GM23338 (cell line): Measurements from ENCODE around the gene MPEG1. TPM values are rescaled to one million over a fixed set of nuclear protein-coding genes. Genes with fewer than 3 reads are reported as not detected.

ENCODE experiments used
- ATAC-seq: fragments of 200-7000 bp; cut with Tn5 transposase; 3 replicates; pipeline ENCODE4 v1.9.1; 2020
- DNase-seq: peaks from one replicate; pipeline ENCODE4 v3.0.0-alpha.2; 2015; ENCODE audit warnings: low spot score
- H2AFZ ChIP-seq: fragments of 200-600 bp; sonication (generic); 2 replicates; pipeline ENCODE4 v1.8.0; 2016; ENCODE audit warnings: antibody characterized with exemption, mild to moderate bottlenecking, moderate library complexity
- H3F3A ChIP-seq: fragments of 200-600 bp; sonication (generic); replicated peaks from 2 replicates; pipeline ENCODE4 v1.8.0; 2017; ENCODE audit warnings: antibody characterized with exemption, mixed run types, low read depth
- H3K27ac ChIP-seq: fragments of 200-600 bp; sonication (generic); 2 replicates; pipeline ENCODE4 v1.6.1; 2016; ENCODE audit warnings: low read depth
- H3K27me3 ChIP-seq: fragments of 200-600 bp; sonication (generic); 2 replicates; pipeline ENCODE4 v1.8.0; 2016; ENCODE audit warnings: mild to moderate bottlenecking, mixed run types, moderate library complexity; ENCODE audit not compliant: insufficient read depth
- H3K36me3 ChIP-seq: fragments of 200-600 bp; sonication (generic); 2 replicates; pipeline ENCODE4 v1.8.0; 2016; ENCODE audit warnings: mild to moderate bottlenecking; ENCODE audit not compliant: insufficient read depth
- H3K4me1 ChIP-seq: fragments of 200-600 bp; sonication (generic); 2 replicates; pipeline ENCODE4 v1.8.0; 2016; ENCODE audit warnings: mild to moderate bottlenecking, moderate library complexity; ENCODE audit not compliant: insufficient read depth
- H3K4me2 ChIP-seq: fragments of 200-600 bp; sonication (generic); 2 replicates; pipeline ENCODE4 v1.7.1; 2017; ENCODE audit warnings: mixed run types
- H3K4me3 ChIP-seq: fragments of 200-600 bp; sonication (generic); 2 replicates; pipeline ENCODE4 v1.6.1; 2016; ENCODE audit warnings: mixed run types
- H3K79me2 ChIP-seq: fragments of 200-600 bp; sonication (generic); replicated peaks from 2 replicates; pipeline ENCODE4 v1.8.0; 2017; ENCODE audit warnings: mild to moderate bottlenecking; ENCODE audit not compliant: insufficient read depth
- H3K9me2 ChIP-seq: fragments of 200-600 bp; sonication (generic); 2 replicates; pipeline ENCODE4 v1.8.0; 2017; ENCODE audit not compliant: insufficient read depth
- H4K20me1 ChIP-seq: fragments of 200-600 bp; sonication (generic); replicated peaks from 2 replicates; pipeline ENCODE4 v1.8.0; 2017; ENCODE audit warnings: mild to moderate bottlenecking; ENCODE audit not compliant: insufficient read depth
- H3K27ac Mint-ChIP-seq: 2 replicates; pipeline ENCODE4 v1.8.0; 2020; ENCODE audit warnings: inconsistent platforms, mild to moderate bottlenecking, moderate library complexity, mixed read lengths
- H3K27me3 Mint-ChIP-seq: 3 replicates; pipeline ENCODE4 v1.8.0; 2022; ENCODE audit warnings: low read depth, mild to moderate bottlenecking, moderate library complexity, mixed read lengths, inconsistent platforms; ENCODE audit not compliant: insufficient read depth, poor library complexity
- H3K36me3 Mint-ChIP-seq: 3 replicates; pipeline ENCODE4 v1.8.0; 2021; ENCODE audit warnings: low read depth, mild to moderate bottlenecking, inconsistent platforms, moderate library complexity, mixed read lengths
- H3K4me1 Mint-ChIP-seq: 3 replicates; pipeline ENCODE4 v1.8.0; 2020; ENCODE audit warnings: mild to moderate bottlenecking, inconsistent platforms, mixed read lengths
- H3K4me3 Mint-ChIP-seq: 3 replicates; pipeline ENCODE4 v1.8.0; 2021; ENCODE audit warnings: moderate library complexity, mild to moderate bottlenecking, inconsistent platforms, mixed read lengths
- H3K9me3 Mint-ChIP-seq: 3 replicates; pipeline ENCODE4 v1.8.0; 2020; ENCODE audit warnings: moderate library complexity, mild to moderate bottlenecking, inconsistent platforms, mixed read lengths
- CTCF ChIP-seq, 2 experiments: fragments of 200-600 bp in 1 of 2; sonication (generic) in 1 of 2; conservative IDR thresholded peaks; 2 replicates each; pipeline versions ENCODE4 v1.5.1 to v1.6.1; 2016 to 2017; ENCODE audit warnings: antibody characterized with exemption in 2 of 2, low read depth in 2 of 2, mild to moderate bottlenecking in 2 of 2, moderate library complexity in 1 of 2
- EZH2 ChIP-seq: fragments of 200-600 bp; sonication (generic); IDR thresholded peaks from one replicate; pipeline ENCODE4 v1.8.0; 2017; ENCODE audit warnings: antibody characterized with exemption, mild to moderate bottlenecking, low read depth; ENCODE audit not compliant: unreplicated experiment
- STAT1 ChIP-seq: IDR thresholded peaks from one replicate; pipeline ENCODE4 v1.6.1; 2016; ENCODE audit warnings: antibody characterized with exemption; ENCODE audit not compliant: unreplicated experiment
- ZNF462 ChIP-seq: fragments of 250-450 bp; sonication (Bioruptor Pico); IDR thresholded peaks from 2 replicates; pipeline ENCODE4 v1.5.0; 2020; ENCODE audit warnings: mild to moderate bottlenecking, moderate library complexity
- polyA plus RNA-seq: library from polyadenylated mRNA; unstranded; fragments of >200 nt; fragmentation: Nextera tagmentation; extraction: Ambion mirVana; gene quantifications from 2 replicates; pipeline ENCODE4 v1.2.1, GENCODE V29; 2016
- total RNA-seq: library from RNA; depleted of rRNA; stranded (reverse); fragments of >200 nt; shearing (Covaris generic); gene quantifications from 2 replicates; pipeline ENCODE4 v1.2.3, GENCODE V29; 2014

Gene MPEG1
- total and polyA plus RNA-seq, 2 experiments from 2014 or later: not detected

DNA sequence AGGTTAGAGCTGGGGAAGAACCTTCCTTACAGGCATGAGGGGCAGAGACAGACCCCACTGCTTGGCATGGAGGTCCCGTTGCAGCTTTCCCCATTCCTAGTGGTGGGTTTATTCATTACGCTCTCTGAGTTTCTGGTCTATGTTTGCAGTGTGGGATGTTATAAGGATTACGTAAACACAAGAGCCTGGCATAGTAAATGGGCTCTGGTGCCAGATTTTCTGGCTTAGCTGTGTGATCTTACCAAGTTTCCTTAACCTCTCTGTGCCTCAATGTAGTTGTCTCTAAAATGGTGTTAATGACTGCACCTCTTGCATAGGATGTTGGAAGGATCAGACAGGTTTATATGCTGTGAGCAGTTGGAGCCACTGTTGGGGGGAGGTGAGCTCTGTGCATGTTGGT is 25.7 kb downstream of the MPEG1 start:
- H3K27me3 Mint-ChIP-seq: peaks cover 2% of the 10 kb centered on the region
- H3K4me1 Mint-ChIP-seq: peaks cover 14% of the 10 kb centered on the region
- no peaks in the 10 kb centered on the region for H3K9me3 Mint-ChIP-seq
- Histone ChIP-seq H3K4me2 (no peak overlapping the region), H3F3A (no peaks in the 10 kb centered on the region), H3K79me2 (peaks cover 11% of the 10 kb centered on the region), H4K20me1 (no peaks in the 10 kb centered on the region; the same call in none of the 2 replicates), H3K4me3 (no peak overlapping the region), H3K9me2 (0 out of 2 replicates have a peak, but pooled peaks cover 5% of the 10 kb centered on the region), H3K4me1 (no peaks in the 10 kb centered on the region), H3K27me3 (no peaks in the 10 kb centered on the region), H3K27ac (no peak overlapping the region), H2AFZ (no peak overlapping the region), H3K36me3 (peaks cover 4% of the 10 kb centered on the region)
- H3K4me3 Mint-ChIP-seq: no peak overlapping the region
- H3K36me3 Mint-ChIP-seq: peaks cover 57% of the 10 kb centered on the region
- no peak overlapping the region for H3K27ac Mint-ChIP-seq
- DNase-seq (no peak), ATAC-seq (no peak)
- TF ChIP-seq CTCF (conservative IDR thresholded peaks at IDR 0.05; ENCODE audit: low read depth in 2 of 2) (no peak), EZH2 (no peak)

- H3K27ac ChIP-seq: no peak overlapping the region
- H3K27me3 ChIP-seq: no peaks in the 10 kb centered on the region
- H3F3A ChIP-seq: no peaks in the 10 kb centered on the region
- ATAC-seq (peak; percentile 79), DNase-seq (peak; percentile 72)
- H3K79me2 ChIP-seq: peaks cover 11% of the 10 kb centered on the region
- H3K9me3 Mint-ChIP-seq: no peaks in the 10 kb centered on the region
- H3K27ac Mint-ChIP-seq: peak overlapping the region; percentile 41; the same call in 1 of the 2 replicates
- H4K20me1 ChIP-seq: no peaks in the 10 kb centered on the region; the same call in none of the 2 replicates
- H3K4me3 ChIP-seq: no peak overlapping the region
- no peaks in the 10 kb centered on the region for H3K4me1 ChIP-seq
- H2AFZ ChIP-seq: no peak overlapping the region
- H3K36me3 ChIP-seq: peaks cover 4% of the 10 kb centered on the region
- TF ChIP-seq STAT1 (no peak), ZNF462 (peak; percentile 26; the same call in 1 of the 2 replicates), CTCF (conservative IDR thresholded peaks at IDR 0.05; ENCODE audit: low read depth in 2 of 2) (peak; percentile 74 to 87)
- H3K4me1 Mint-ChIP-seq: peaks cover 14% of the 10 kb centered on the region
- no peak overlapping the region for H3K4me3 Mint-ChIP-seq
- H3K27me3 Mint-ChIP-seq: peaks cover 2% of the 10 kb centered on the region
- no peak overlapping the region for H3K4me2 ChIP-seq
- H3K36me3 Mint-ChIP-seq: peaks cover 57% of the 10 kb centered on the region
- 0 out of 2 replicates have a peak, but pooled peaks cover 5% of the 10 kb centered on the region for H3K9me2 ChIP-seq
Observed at GRCh38 chr11:59186130-59186594, 26.6 kb downstream of the MPEG1 start.
